ENCODE measurements around the gene KIFC3.

DNA sequence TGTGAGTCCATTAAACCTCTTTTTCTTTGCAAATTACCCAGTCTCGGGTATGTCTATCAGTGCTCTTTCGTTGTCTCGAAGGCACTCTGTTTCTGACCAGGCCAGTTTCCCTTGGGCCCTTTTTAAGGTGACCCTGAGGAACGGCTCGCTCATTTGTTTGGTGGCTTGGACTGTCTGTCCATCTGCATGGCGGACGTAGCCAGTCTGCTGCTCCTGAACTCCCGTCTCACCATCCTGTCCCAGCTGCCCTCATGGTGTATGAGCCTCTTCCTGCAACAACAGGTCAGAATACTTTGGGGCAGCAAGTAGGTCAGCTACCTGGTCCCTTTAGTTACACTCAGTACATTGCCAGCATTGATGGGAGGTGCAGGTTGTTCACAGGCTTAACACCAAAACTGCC is 88.7 kb downstream of the KIFC3 start:
- TF ChIP-seq, protein P1, sequence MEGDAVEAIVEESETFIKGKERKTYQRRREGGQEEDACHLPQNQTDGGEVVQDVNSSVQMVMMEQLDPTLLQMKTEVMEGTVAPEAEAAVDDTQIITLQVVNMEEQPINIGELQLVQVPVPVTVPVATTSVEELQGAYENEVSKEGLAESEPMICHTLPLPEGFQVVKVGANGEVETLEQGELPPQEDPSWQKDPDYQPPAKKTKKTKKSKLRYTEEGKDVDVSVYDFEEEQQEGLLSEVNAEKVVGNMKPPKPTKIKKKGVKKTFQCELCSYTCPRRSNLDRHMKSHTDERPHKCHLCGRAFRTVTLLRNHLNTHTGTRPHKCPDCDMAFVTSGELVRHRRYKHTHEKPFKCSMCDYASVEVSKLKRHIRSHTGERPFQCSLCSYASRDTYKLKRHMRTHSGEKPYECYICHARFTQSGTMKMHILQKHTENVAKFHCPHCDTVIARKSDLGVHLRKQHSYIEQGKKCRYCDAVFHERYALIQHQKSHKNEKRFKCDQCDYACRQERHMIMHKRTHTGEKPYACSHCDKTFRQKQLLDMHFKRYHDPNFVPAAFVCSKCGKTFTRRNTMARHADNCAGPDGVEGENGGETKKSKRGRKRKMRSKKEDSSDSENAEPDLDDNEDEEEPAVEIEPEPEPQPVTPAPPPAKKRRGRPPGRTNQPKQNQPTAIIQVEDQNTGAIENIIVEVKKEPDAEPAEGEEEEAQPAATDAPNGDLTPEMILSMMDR (IDR thresholded peaks at IDR 0.05): no peak
- no peak for TF ChIP-seq POLR2A (IDR thresholded peaks at IDR 0.05)

Data from uterus (tissue), 2 donors.